ENCODE results near the gene OPTN. TPM values are rescaled to one million over a fixed set of nuclear protein-coding genes. Genes with fewer than 3 reads are reported as not detected.

OPTN gene
- total RNA-seq, 1 donor from 2014 or later = 151 TPM

DNA sequence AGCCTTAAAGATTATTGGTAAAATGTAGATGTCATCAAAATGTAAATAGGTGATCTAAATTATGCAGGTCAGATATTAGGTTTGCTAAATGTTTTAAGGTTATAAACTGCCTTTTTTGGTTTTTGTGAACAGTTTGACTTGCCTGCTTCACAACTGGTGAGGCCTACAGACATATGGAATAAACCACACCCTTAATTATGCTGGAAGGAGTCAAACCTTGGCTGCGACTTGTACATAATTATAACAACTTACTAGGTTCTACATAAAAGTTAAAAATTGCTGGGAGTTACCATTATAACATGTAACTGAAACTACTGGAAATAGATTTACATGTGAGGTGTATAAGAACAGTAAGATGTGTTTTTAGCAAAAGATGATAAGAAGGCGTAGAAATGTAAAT, 31.5 kb upstream of the OPTN start:
- no peak overlapping the region for H3K27ac Mint-ChIP-seq (ENCODE audit: unreplicated experiment)
- peaks cover 4% of the 10 kb centered on the region for H3K27me3 Mint-ChIP-seq (ENCODE audit: low read depth)
- peaks cover 1% of the 10 kb centered on the region for H3K36me3 Mint-ChIP-seq (ENCODE audit: low read depth)
- no peak overlapping the region for H3K4me3 Mint-ChIP-seq (ENCODE audit: unreplicated experiment)
- no peak for TF ChIP-seq CTCF (IDR thresholded peaks at IDR 0.05)
- peaks cover 3% of the 10 kb centered on the region for H3K9me3 Mint-ChIP-seq (ENCODE audit: low read depth)
- no peaks in the 10 kb centered on the region for H3K4me1 Mint-ChIP-seq (ENCODE audit: low read depth)
- DNase-seq (ENCODE audit: low spot score) = no peak

DNA sequence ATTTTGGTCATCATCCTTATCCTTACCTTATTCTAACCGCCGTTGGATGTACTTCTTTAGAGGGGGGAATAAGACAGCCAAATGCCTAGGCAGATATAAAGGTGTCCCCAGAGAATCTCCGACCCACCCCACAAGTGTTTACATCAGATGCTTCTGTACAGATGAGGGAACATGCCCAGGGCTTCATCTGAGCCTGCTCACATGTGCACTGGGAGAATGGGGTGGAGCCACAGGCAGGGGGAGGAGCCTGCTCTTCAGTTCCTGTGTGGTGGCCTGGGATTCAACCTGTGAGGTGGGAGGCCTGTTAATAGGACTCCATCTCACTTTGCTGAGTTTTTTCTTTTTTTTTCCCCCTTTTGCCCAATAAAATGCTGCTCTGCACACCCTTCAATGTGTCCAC, 27.6 kb upstream of the OPTN start:
- TF ChIP-seq CTCF (IDR thresholded peaks at IDR 0.05) = no peak
- no peak overlapping the region for H3K4me3 Mint-ChIP-seq (ENCODE audit: unreplicated experiment)
- peaks cover 5% of the 10 kb centered on the region for H3K9me3 Mint-ChIP-seq (ENCODE audit: low read depth)
- no peak for DNase-seq (ENCODE audit: low spot score)
- peaks cover 3% of the 10 kb centered on the region for H3K36me3 Mint-ChIP-seq (ENCODE audit: low read depth)
- no peaks in the 10 kb centered on the region for H3K27me3 Mint-ChIP-seq (ENCODE audit: low read depth)
- H3K27ac Mint-ChIP-seq (ENCODE audit: unreplicated experiment) = no peak overlapping the region
- H3K4me1 Mint-ChIP-seq (ENCODE audit: low read depth) = peaks cover 18% of the 10 kb centered on the region

GRCh38 chr10:13074563-13075451, 25.2 kb upstream of the OPTN start:
- no peak overlapping the region for H3K27ac Mint-ChIP-seq (ENCODE audit: unreplicated experiment)
- no peak for DNase-seq (ENCODE audit: low spot score)
- peaks cover 12% of the 10 kb centered on the region for H3K9me3 Mint-ChIP-seq (ENCODE audit: low read depth)
- H3K4me1 Mint-ChIP-seq (ENCODE audit: low read depth) = peaks cover 27% of the 10 kb centered on the region
- peak; percentile 97 for TF ChIP-seq CTCF (IDR thresholded peaks at IDR 0.05)
- no peaks in the 10 kb centered on the region for H3K27me3 Mint-ChIP-seq (ENCODE audit: low read depth)
- H3K36me3 Mint-ChIP-seq (ENCODE audit: low read depth) = peaks cover 3% of the 10 kb centered on the region
- H3K4me3 Mint-ChIP-seq (ENCODE audit: unreplicated experiment) = no peak overlapping the region

DNA sequence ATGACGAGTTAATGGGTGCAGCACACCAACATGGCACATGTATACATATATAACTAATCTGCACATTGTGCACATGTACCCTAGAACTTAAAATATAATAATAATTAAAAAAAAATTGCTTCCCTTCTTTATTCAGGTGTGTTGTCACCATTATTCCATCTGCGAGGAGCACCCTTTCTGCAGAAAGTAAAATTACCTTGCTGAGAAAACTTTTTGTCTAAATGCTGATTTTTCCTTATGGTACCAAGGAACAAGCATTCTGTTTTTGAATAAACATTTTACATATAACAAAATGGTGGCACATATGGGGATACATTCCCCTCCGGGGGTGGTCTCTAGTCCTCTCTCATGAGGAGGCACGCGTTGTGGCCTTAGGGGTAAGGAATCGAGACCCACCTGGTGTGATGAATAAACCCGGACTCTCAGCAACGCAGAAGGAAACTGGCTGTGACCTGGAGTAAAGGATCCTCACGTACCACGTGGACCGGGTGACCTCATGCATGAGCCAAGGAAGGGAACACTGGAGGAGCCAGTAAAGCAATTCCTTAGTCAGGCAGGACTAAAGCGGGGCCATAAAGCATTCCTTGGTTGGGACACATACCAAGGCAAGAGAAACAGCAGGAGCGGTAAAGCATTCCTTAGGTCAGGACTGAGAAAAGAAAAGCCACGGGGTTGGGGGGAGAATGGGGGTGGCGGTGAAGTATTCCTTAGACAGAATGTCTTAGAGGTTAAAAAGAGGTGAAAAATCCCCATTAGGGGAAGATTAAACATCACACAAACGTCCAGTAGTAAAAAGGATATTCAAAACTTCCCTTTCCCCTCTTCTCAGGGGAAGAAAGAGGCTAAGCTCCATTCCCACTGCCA, 20.8 kb upstream of the OPTN start:
- peaks cover 20% of the 10 kb centered on the region for H3K9me3 Mint-ChIP-seq (ENCODE audit: low read depth)
- H3K4me1 Mint-ChIP-seq (ENCODE audit: low read depth) = peaks cover 34% of the 10 kb centered on the region
- DNase-seq (ENCODE audit: low spot score) = no peak
- H3K4me3 Mint-ChIP-seq (ENCODE audit: unreplicated experiment) = peak overlapping the region; percentile 51
- no peak for TF ChIP-seq CTCF (IDR thresholded peaks at IDR 0.05)
- H3K27me3 Mint-ChIP-seq (ENCODE audit: low read depth) = no peaks in the 10 kb centered on the region
- H3K36me3 Mint-ChIP-seq (ENCODE audit: low read depth) = peaks cover 8% of the 10 kb centered on the region
- H3K27ac Mint-ChIP-seq (ENCODE audit: unreplicated experiment) = peak overlapping the region; percentile 97

- no peak for DNase-seq (ENCODE audit: low spot score)
- Mint-ChIP-seq H3K9me3 (ENCODE audit: low read depth) (peaks cover 20% of the 10 kb centered on the region), H3K36me3 (ENCODE audit: low read depth) (peaks cover 10% of the 10 kb centered on the region), H3K27ac (ENCODE audit: unreplicated experiment) (peak overlapping the region; percentile 97), H3K4me3 (ENCODE audit: unreplicated experiment) (peak overlapping the region; percentile 51), H3K4me1 (ENCODE audit: low read depth) (peaks cover 34% of the 10 kb centered on the region), H3K27me3 (ENCODE audit: low read depth) (no peaks in the 10 kb centered on the region)
- TF ChIP-seq CTCF (IDR thresholded peaks at IDR 0.05) = no peak
These were observed 20.2 kb upstream of the OPTN start for GRCh38 chr10:13079776-13080050.
